B cell (primary cell): ENCODE measurements around the gene TEDC2. TPM values are rescaled to one million over a fixed set of nuclear protein-coding genes. Genes with fewer than 3 reads are reported as not detected.

Experiments
- ATAC-seq: fragments of 200-7000 bp; cut with Tn5 transposase; one replicate; pipeline ENCODE4 v1.10.0; 2021; ENCODE audit warnings: low read depth, mild to moderate bottlenecking, moderate number of reproducible peaks, moderate library complexity
- CTCF ChIA-PET: fragments of 350-600 bp; sonication (Branson Sonifier 250); formaldehyde crosslinking; loops from one replicate; lab custom pipeline; 2021; ENCODE audit warnings: antibody characterized with exemption, inconsistent platforms; lab: Charles Lee
- POLR2A ChIA-PET: fragments of 350-600 bp; sonication (Branson Sonifier 250); formaldehyde crosslinking; loops from one replicate; lab custom pipeline; 2021; ENCODE audit warnings: antibody characterized with exemption; lab: Charles Lee
- DNase-seq: peaks from one replicate; pipeline ENCODE4 v3.0.0; 2013
- H2AFZ ChIP-seq: 2 replicates; pipeline ENCODE4 v1.6.1; 2012; ENCODE audit warnings: mild to moderate bottlenecking, low read depth, low read length; ENCODE audit not compliant: insufficient read depth, poor library complexity, severe bottlenecking
- H3K27ac ChIP-seq, 2 donors: 1 replicate in 1 of 2; 2 replicates in 1 of 2; pipeline ENCODE4 v1.5.1; 2012 to 2013; ENCODE audit warnings: low read length in 2 of 2, mild to moderate bottlenecking in 2 of 2, moderate library complexity in 1 of 2
- H3K27me3 ChIP-seq, 4 experiments: fragments of 200-600 bp in 1 of 4; sonication (generic) in 1 of 4; replicated peaks in 1 of 4; 1 replicate in 2 of 4; 2 replicates in 2 of 4; pipeline versions ENCODE4 v1.6.1 to v1.7.0; 2013 to 2016; ENCODE audit warnings: low read length in 3 of 4, mild to moderate bottlenecking in 2 of 4, mixed read lengths in 1 of 4, moderate library complexity in 1 of 4; ENCODE audit not compliant: insufficient read depth in 4 of 4, control insufficient read depth in 3 of 4; ENCODE audit errors: control extremely low read depth in 1 of 4
- H3K36me3 ChIP-seq, 2 experiments: replicated peaks in 1 of 2; 1 replicate in 1 of 2; 2 replicates in 1 of 2; pipeline versions ENCODE4 v1.6.1 to v1.7.1; 2013; ENCODE audit warnings: low read length in 1 of 2; ENCODE audit not compliant: insufficient read depth in 2 of 2, control insufficient read depth in 1 of 2; ENCODE audit errors: control extremely low read depth in 1 of 2, extremely low read depth in 1 of 2
- H3K4me1 ChIP-seq, 2 donors: fragments of 200-600 bp in 1 of 2; sonication (generic) in 1 of 2; 1 replicate in 1 of 2; 2 replicates in 1 of 2; pipeline versions ENCODE4 v1.5.1 to v1.6.1; 2013 to 2017; ENCODE audit warnings: low read length in 2 of 2; ENCODE audit not compliant: control insufficient read depth in 2 of 2, insufficient read depth in 2 of 2
- H3K4me2 ChIP-seq: replicated peaks from 2 replicates; pipeline ENCODE3; 2012; ENCODE audit warnings: mild to moderate bottlenecking, low read depth, low read length; ENCODE audit not compliant: poor library complexity, severe bottlenecking
- H3K4me3 ChIP-seq, 5 experiments: fragments of 200-600 bp in 1 of 5; sonication (generic) in 1 of 5; 1 replicate in 3 of 5; 2 replicates in 2 of 5; pipeline versions ENCODE4 v1.5.1 to v1.7.0; 2011 to 2016; ENCODE audit warnings: low read length in 4 of 5, mild to moderate bottlenecking in 4 of 5, low read depth in 2 of 5, control low read depth in 1 of 5, moderate library complexity in 1 of 5; ENCODE audit not compliant: insufficient read depth in 1 of 5; ENCODE audit errors: control extremely low read depth in 1 of 5, extremely low read depth in 1 of 5
- H3K79me2 ChIP-seq: fragments of 200-600 bp; sonication (generic); one replicate; pipeline ENCODE4 v1.6.0; 2016; ENCODE audit warnings: low read length; ENCODE audit not compliant: control insufficient read depth, insufficient read depth
- H3K9ac ChIP-seq: fragments of 200-600 bp; sonication (generic); 2 replicates; pipeline ENCODE4 v1.6.1; 2017; ENCODE audit warnings: mild to moderate bottlenecking, low read length, moderate library complexity
- H3K9me3 ChIP-seq, 3 donors: one replicate each; pipeline versions ENCODE4 v1.6.1 to v1.7.1; 2013; ENCODE audit warnings: low read length in 2 of 3; ENCODE audit not compliant: control insufficient read depth in 2 of 3, insufficient read depth in 1 of 3; ENCODE audit errors: control extremely low read depth in 1 of 3
- H4K20me1 ChIP-seq: 2 replicates; pipeline ENCODE4 v1.6.0; 2012; ENCODE audit warnings: mild to moderate bottlenecking, low read length; ENCODE audit not compliant: insufficient read depth, control insufficient read depth, poor library complexity, severe bottlenecking
- H3K27ac Mint-ChIP-seq: one replicate; pipeline ENCODE4 v1.8.0; 2021; ENCODE audit warnings: mixed read lengths
- H3K27me3 Mint-ChIP-seq: one replicate; pipeline ENCODE4 v1.8.0; 2021; ENCODE audit warnings: mixed read lengths
- H3K4me1 Mint-ChIP-seq: one replicate; pipeline ENCODE4 v1.8.0; 2021; ENCODE audit warnings: mixed read lengths
- H3K4me3 Mint-ChIP-seq: one replicate; pipeline ENCODE4 v1.8.0; 2021; ENCODE audit warnings: mixed read lengths
- H3K9me3 Mint-ChIP-seq: one replicate; pipeline ENCODE4 v1.8.0; 2022; ENCODE audit warnings: mixed read lengths; ENCODE audit not compliant: insufficient read depth
- CTCF ChIP-seq: fragments of 200-600 bp; IDR thresholded peaks from one replicate; pipeline ENCODE4 v1.8.0; 2022; ENCODE audit warnings: antibody characterized with exemption, mild to moderate bottlenecking
- EZH2 ChIP-seq: IDR thresholded peaks from 2 replicates; pipeline ENCODE4 v1.6.1; 2012; ENCODE audit warnings: borderline replicate concordance, low read depth, mild to moderate bottlenecking, moderate library complexity, low read length; ENCODE audit not compliant: insufficient read depth, poor library complexity, severe bottlenecking
- WGBS: methylation state at CpG from one replicate; pipeline ENCODE4 v1.1.5; 2013; ENCODE audit warnings: missing lambda C conversion rate; ENCODE audit not compliant: insufficient coverage; 5-methylcytosine and 5-hydroxymethylcytosine counted together
- intact Hi-C: fragments of 100-400 bp; cut with micrococcal nuclease; formaldehyde crosslinking; loops from one replicate; pipeline ENCODE4 v1.10.0; 2022
- polyA plus RNA-seq: library from polyadenylated mRNA; depleted of rRNA; stranded (reverse); fragments of >200 nt; gene quantifications from 2 replicates; pipeline ENCODE4 v1.2.3, GENCODE V29; 2012
- total RNA-seq, 2 donors: library from RNA; stranded (reverse); fragments of 120-200 nt in 1 of 2; gene quantifications; 1 replicate in 1 of 2; 2 replicates in 1 of 2; pipeline versions ENCODE4 v1.2.3 to v1.2.4, GENCODE V29; 2013 to 2022

The TEDC2 gene
- total and polyA plus RNA-seq, 2 donors (not counting 1 experiment from before 2014, with no cell fraction given) = 1.1 to 2.9 TPM

DNA sequence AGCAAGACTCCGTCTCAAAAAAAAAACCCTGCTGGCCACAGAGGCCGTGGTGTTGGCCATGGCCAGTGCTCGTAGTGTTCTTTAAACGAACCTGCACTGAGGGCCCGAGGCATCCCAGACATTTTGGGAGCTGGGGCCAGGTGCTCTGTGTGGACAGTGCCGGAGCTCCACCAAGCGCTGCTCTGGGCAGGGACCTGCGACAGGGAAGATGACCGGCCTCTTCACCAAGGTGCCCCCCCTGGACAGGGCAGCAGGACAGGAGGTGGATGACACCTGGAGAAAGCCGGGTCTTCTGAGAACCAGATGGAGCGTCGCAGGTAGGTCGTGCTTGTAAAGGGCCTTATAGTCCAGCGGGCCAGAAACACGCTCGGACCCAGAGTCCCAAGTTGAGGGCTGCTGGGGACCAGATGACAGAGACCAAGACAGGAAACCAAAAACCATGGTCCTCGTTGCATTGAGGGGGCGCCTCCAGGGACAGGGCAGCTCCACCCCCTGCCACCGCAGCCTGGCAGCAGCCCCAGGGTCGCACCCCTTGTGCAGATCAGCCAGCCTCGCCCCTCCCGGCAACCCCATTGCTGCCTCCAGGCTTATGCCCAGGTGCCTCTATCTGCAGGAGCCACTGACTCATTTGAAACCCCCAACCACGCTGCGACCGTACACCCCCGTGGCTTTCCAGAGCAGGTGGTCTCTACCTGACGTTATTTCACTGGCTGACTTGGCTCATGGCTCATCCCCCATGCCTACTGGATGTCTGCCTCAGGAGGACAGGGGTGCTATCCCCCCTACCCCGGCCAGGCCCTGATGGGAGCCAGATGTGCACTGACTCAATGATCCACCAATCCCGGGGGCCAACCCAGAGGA is 7.0 kb downstream of the TEDC2 start:
- peaks cover 31% of the 10 kb centered on the region for H3K4me1 Mint-ChIP-seq
- 40% methylated on average over 29 of the region's 29 CpGs for WGBS

More for the DNA sequence above, 7.0 kb downstream of the TEDC2 start:
- H3K4me3 Mint-ChIP-seq = peak overlapping the region; percentile 45
- Histone ChIP-seq H3K4me1 (peaks cover 42 to 50% of the 10 kb centered on the region in 2 donors), H4K20me1 (peaks cover 24% of the 10 kb centered on the region), H3K9ac (no peak overlapping the region), H2AFZ (no peak overlapping the region), H3K79me2 (no peaks in the 10 kb centered on the region), H3K4me2 (peak overlapping the region; percentile 97), H3K9me3 (no peaks in the 10 kb centered on the region), H3K27ac (no peak overlapping the region), H3K27me3 (peaks cover 0 to 37% (median 19%) of the 10 kb centered on the region in 4 experiments), H3K36me3 (no peaks in the 10 kb centered on the region), H3K4me3 (no peak overlapping the region)
- ChIA-PET CTCF (no interaction called here), POLR2A (no interaction called here)
- DNase-seq (peak; percentile 30), ATAC-seq (no peak)
- TF ChIP-seq EZH2 (no peak), CTCF (no peak)
- intact Hi-C loops = no loop called here
- H3K9me3 Mint-ChIP-seq = no peaks in the 10 kb centered on the region
- H3K27ac Mint-ChIP-seq = peak overlapping the region; percentile 15
- peaks cover 15% of the 10 kb centered on the region for H3K27me3 Mint-ChIP-seq
